NCI-H1417 (cell line): ENCODE results near the gene ADISSP.
A peak's percentile ranks its signal among the peaks of the same experiment; 100 is the strongest.

Source experiments
- DNase-seq, 3 experiments: peaks; one replicate each; lab custom pipeline; 2025; lab: John Stamatoyannopoulos, UW

Gene ADISSP

GRCh38 chr20:3781153-3781910 is 13.8 kb upstream of the ADISSP start, which contains the start of gene SPEF1:
Gene SPEF1 (minus strand): TSS chr20:3781448. CDS start chr20:3781287, 161 bp downstream.
- DNase-seq, result peak; percentile 89 to 97 (median 93)

DNA sequence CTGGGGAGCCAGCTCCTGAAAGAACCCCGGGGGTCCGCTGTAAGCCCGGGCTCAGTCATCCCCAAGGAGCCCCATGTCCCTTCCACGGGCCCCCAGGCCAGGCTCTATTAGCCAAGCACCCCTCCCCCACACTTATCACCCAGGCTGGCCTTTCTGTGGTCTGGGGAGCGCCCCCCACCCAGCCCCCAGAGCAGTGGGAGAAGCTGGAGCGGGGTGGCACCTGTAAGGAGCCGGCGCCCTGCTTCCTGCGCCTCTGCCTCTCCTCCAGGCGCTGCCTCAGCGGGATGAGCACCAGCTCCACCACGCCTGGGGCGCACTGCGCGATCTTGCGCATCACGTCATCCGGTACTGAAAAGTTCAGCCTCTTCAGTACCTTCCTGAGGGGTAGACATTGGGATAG is 11.4 kb upstream of the ADISSP start:
- no peak for DNase-seq

DNA sequence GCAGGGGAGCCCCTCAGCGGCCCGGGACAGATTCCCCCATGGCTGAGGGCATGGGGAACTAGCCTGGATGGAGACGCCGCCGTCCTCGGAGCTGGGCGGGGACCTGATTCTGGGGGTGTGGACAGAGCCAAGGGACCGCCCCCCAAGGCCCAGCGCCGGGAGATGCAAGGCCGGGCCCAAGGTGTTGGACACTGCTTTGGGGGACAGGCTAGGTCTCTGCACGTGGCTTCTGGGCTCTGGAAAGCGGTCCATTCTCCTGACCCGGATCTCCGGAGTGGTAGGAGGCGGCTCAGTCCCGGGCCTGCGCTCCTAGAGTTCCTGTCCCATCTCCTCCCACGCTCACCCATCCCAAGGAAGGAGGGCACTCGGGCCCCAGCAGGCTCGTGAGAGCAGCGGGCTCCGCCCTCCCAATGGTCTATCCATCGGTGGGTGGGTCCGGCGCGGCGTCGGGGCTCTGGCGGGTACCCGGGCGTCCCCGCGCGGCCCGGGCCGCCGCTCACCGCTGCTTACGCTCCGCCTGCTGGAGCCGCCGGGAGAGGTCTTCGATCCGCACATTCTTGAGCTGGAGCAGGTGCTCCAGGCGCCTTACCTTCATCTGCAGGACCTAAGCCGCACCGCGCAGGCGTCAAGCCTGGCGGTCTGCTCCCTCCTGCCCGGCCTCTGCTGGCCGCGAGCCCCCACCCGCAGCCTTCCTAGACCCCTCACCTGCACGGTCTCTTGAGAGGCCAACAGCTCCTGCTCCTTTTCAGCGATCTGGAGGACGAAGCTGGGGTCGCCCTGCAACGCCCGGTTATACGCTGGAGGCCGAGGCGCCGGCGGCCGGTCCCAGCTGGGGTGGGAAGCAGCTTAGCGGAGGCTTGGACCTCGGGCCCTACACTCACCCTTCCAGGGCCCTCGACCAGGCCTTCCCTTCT is 10.4 kb upstream of the ADISSP start:
- peak; percentile 16 to 45 (median 26) for DNase-seq

GRCh38 chr20:3777381-3777715 is 9.8 kb upstream of the ADISSP start:
- DNase-seq, result no peak

DNA sequence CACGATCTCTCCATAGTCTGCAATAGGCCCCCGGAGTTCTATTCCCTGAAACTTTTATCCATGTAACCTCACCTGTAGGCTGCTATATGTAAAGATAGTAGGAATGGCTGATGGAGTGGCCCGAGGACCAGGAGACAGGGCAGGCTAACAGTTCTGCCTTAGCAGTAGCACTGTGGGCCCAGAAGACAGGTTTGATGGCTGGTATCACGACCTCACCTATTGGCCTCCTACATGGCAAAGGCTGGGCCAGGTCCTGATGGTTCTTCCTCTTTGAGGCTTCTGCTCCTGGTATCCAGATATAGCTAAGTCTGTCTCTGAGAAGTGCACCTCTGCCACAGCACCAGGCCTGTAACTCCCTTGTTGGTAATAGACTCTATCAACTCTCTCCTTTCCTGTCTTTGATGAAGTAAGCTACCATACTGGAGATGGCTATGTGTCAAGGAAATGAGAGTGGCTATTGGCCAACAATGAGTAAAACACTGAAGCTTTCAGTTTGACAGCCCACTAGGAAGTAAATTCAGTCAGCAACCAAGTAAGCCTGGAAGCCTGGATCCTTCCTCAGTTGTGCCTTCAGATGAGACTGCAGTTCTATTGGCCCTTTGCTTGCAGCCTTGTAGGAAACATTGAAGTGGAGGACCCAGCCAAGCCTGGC is 8.0 kb upstream of the ADISSP start:
- no peak for DNase-seq

DNA sequence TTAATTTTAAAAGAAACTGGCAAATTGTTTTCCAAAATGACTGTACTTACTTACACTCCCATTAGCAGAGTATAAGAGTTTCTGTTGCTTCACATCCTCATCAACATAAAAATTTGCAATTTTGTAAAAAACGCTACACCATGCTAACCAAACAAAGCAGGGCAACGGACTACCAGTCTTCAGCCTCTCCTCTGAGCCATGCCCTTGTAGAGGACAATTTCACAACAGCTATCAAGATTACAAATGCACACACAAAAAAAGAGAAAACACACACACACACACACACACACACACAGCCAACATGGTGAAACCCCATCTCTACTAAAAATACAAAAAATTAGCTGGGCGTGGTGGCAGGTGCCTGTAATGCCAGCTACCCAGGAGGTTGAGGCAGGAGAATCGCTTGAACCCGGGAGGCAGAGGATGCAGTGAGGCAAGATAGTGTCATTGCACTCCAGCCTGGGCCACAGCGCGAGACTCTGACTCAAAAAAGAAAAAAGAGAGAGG is 4.1 kb upstream of the ADISSP start:
- no peak for DNase-seq

DNA sequence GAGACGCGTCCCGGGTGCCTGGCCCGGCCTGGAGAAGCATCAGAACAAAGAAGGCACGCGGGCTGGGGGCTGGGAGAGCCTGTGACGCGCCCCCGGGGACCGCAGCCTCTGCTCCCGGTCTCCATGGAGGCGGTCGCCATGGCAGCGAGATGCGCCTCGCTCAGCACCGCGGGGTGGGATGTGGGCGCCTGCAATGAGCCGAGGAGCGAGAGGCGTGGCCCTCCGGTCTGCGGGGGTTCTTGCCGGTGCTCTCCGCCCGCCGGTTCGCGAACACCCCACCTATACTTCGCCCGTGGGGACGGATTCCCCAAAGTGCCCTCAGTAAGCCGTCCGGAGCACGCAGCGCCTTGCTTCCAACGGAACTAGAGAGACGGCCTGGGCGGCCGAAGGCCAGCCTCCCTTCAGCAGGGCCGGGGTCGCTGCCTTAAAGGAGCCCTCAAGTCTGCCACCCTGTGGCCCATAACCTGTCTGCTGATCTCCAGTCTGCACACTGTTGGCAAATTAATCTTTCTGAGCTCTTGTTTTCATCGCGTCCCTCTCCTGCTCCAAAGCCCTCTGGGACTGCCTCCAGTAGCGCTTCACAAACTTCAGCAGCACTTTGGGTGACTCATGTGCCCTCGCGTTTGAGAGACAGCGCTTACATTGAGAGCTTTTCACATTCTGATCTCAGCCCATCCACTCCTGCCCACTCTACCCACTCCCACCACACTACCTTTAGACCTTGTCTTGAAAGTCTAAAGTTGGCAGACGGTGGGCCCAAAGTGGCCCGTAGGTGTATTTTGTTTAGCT is 983 bp upstream of the ADISSP start:
- DNase-seq, result peak; percentile 84 to 97 (median 97)

GRCh38 chr20:3767110-3767426 is 485 bp downstream of the ADISSP start:
- peak in 1 of 3 experiments; percentile 57 for DNase-seq

- DNase-seq, result peak in 1 of 3 experiments; percentile 36
These were observed 987 bp downstream of the ADISSP start for GRCh38 chr20:3766422-3767109.

DNA sequence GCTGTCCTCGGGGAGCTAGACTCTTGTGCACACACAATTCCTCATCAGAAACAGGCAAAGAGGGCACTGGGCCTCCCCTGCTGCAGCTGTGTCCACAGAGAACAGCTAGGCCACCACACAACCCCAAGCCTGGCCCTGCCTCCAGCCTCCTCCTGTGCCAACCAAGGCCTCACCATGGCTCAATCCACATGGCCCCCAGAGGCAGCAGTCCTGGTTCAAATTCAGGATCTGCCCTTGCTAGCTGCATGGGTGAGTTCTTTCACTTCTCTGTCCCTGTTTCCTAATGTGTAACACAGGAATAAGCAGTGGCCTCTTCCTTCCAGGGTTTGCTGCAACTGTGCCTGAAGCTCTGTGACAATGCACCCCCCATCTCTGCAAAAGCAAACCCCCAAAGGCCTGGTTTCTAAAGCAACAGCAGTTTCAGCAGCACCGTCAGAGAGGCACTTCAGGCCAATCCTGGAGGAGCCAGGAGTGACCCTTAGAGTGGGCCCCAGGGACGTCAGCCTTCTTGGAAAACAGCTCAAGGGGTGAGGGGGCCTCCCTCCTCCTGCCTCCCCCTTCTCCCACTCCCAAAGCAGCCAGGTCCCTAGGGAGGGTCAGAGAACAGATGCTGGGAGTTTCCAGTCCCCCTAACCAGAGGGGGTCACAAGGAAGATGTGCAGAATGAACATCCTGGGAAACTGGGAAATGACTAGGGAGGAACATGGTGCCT is 2.2 kb downstream of the ADISSP start:
- DNase-seq, result no peak

DNA sequence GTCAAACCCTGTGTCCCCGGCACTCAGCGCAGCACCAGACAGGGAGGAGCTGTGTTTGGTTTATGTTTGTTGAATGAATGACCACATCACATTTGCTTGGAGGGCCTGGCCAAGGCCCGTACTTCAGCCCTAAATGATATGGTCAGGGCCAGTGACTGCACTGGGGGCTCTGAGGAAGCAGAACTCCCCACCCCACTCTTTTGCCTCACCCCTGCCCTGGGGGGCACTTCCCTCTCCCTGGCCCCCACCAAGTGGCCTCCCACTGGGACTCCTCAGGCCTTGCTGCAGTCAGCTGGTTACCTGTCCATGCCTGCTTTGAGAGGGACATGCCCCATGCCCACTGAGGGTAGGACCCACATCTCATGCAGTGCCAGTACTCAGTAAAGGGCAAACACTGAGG is 2.9 kb downstream of the ADISSP start:
- DNase-seq, result no peak

DNA sequence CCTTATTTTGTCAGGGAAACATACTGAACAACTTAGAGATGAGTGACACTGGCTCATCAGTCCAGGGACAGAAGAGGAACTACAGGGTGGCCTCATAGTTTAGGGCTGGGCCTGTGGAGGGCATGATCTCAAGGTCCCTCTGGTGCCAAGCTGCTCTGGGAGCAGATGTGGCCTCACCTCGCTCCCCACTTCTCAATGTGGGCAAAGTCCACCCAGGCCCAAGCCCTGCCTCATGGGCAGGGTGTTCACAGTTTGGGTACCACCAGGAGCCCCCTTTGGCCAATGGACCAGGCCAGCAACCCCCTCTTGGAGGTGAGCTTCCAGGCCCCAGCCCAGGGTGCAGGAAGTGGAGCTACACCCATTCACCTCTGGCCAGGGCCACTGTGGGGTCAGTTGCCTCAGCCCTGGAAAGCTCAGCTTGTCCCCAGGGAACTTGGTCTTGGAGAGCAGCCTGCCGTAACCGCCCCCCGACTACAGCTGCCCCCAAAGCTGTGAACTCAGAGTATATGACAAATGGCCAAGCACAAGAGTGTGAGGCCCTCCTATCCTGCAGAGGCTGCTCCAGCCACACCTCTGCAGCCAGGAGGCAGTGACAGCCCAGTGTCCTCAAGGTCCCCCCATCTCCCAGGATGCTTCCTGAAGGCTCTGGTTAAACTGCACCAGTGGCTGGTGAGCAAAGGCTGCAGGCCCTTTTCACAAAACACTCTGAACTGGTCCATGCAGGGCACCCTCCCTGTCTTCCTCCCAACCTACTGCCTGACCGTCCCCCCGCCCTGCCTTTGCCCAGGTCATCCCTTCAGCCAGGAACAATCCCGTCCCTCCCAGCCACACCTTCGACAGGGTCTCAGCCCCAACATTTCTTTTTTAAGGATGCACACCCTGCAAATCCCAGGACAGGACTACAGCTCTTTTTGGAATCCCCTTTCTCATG is 3.6 kb downstream of the ADISSP start:
- DNase-seq, result no peak

DNA sequence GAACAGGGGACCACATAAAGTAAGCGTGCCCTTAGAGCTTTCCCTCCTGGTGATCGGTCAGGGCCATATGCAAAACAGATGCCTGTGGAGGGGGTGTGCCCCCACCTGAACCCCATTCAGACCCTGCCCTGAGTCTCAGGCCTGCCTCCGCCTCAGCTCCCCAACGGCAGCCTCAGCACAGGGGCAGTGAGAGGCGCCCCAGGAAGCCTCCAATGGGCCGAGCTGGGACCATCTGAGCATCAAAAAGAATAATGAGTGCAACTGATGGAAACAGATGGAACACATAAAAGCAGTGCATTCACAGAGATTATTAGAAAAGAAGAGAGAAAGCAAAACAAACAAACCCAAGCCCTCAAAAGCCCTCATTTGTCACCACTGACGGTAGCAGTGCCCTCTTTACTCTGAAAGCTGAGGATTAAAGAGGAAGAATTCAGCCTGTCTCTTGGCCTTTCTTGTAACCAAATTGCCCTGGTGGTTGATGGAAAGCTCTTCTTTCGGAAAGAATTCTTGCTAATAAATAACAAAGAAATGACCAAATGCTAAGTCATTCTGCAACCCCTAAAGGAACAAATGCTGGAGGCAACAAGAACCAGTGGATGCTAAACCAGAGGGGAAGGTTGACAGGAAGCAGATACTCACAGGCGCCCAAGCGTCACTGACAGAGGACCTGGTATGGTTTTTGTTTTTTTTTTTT is 6.8 kb downstream of the ADISSP start:
- DNase-seq, result peak in 1 of 3 experiments; percentile 18

GRCh38 chr20:3759884-3760283 is 7.7 kb downstream of the ADISSP start:
- no peak for DNase-seq

GRCh38 chr20:3759316-3759823 is 8.2 kb downstream of the ADISSP start:
- DNase-seq, result no peak

DNA sequence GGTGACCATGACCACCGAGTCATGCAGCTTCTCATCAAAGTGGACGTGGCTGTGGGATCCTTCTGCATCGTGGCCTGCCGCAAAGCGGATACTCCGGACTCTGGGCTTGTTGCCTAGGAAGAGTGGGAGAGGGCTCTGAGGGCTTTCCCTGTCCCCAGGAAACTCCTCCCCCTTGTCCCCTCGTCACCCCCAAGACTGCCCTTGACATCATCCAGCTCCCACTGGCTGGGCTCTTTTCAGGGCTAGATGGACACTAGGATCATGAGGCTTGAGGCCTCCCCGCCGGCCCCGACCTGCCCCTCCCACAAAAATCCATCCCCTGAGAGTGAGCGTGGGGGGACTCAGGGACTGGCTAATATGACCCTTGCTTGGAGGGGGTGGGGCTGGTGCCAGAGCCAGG is 9.0 kb downstream of the ADISSP start:
- DNase-seq, result no peak

GRCh38 chr20:3757268-3757667 is 10.3 kb downstream of the ADISSP start:
- DNase-seq, result no peak

DNA sequence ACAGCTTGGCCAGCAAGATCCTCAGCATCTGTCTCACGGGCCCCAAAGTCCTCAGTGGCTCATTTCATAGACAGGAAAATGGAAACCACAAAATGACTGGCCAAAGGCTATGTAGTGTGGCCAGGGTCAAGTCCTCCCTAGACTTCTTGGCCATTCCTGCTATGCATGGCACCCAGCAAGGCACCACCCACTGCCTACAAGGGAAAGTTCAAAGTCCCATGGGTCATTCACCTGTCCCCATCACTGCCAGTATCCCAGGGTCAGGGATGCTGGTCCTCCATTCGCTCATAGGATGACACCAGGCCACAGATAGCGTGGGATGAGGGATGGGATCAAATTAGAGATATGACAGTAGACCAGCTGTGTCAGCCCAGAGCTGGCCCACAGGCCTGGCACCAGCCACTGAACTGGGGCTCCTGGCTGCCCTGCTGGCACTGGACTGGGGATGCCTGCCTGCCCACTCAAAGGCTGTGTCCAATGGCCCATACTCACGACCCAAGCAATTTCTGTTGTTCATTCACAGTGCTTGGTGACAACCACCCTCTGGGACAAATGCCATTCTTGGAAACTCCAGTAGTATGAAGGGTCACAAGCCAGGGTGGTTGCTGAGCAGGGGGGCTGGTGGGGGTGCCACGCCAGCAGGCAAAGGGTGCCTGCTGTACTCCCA is 11.6 kb downstream of the ADISSP start:
- no peak for DNase-seq
